Activated CD8-positive, alpha-beta memory T cell treated with anti-CD3 and anti-CD28 coated beads, Interleukin-2, amount 50 U/mL, for 4 hours (primary cell): ENCODE results near the gene PRPF18.

Source experiments
- DNase-seq: peaks from one replicate; pipeline ENCODE4 v3.0.0-alpha.2; 2020

PRPF18 gene

DNA sequence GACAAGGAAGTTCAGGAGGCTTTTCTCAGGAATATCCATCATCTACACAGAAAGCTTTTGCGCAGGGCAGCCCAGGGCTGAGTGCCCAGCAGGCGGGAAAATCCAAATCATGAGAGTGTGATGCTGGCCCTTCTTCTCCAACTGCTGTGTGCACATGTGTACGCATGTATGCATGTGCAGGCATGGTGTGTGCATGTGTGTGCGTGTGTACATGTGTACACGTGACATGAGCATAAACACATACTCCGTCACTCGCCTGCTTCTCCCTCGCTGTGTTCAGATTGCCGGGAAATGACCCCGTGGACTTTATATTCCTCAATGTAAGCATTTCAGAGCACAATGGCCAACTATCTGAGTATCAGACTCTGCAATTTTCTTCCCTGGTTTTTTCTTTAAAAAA, 85.1 kb downstream of the PRPF18 start:
- DNase-seq = no peak

- no peak for DNase-seq
Measured at GRCh38 chr10:13672548-13672947, 85.8 kb downstream of the PRPF18 start.

DNA sequence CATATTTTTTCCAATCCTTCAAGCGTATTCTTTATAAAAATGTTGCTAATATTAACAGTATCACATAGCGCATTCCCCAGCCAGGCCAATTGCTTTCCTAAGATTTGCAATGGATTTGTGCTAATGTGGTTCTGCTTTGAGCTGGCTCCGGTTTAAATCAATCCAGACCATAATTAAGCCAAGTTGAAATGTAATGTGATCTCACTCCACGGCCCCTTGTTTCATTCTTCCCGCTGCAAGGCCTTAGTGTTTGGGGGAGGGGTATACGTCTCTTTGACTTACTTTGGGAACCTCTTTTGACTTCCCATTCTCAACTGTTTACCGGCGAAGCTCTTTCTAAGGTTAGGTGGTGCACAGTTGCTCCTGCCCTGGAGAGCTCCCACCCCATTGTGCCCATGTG, 86.4 kb downstream of the PRPF18 start:
- no peak for DNase-seq

DNA sequence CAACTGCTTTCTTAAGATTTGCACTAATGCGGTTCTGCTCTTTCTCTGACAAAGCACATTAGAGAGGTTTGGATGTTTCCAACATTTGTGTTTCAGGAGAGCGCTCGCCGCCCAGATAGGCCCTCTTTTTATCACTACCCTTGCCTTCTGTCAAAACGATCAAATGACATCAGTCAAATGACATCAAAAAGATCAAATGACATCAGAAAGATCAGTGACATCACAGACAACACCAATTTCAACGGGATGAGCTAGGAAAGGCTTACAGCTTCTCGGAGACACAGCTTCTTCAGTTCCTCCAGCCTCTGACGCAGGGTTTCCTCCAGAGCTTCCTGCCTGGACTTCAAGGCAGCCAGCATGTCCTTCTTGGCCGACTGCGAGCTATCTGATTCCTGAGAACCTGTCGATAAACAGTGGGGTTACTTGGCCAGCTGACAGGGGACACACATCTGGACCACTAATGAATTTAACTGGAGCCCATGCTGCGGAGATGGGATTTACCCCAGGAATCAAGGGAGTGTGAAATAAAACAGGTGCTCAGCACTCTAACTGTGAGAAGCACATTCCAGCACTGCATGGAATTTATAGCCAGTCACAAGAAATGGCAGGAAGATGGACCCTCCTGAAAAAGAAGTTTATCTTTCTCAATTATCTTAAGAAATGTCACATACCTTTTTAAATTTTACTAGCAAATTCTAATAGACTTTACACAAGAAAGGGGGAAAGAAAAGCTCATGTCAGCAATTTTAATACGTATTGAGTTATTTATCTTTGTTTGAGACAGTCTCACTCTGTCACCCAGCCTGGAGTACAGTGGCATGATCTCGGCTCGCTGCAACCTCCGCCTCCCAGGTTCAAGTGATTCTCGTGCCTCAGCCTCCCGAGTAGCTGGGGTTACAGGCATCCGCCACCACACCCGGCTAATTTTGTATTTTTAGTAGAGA, 88.2 kb downstream of the PRPF18 start:
- no peak for DNase-seq

GRCh38 chr10:13678101-13678843, 91.5 kb downstream of the PRPF18 start:
- DNase-seq = no peak
